22Rv1 (cell line): ENCODE measurements around the gene ELMOD3.
"Not testable (repeated sequence)": the region's sequence is repeated elsewhere in the genome, so short reads cannot be mapped to it uniquely, and the experiment has no call there.

ENCODE experiments used
- H3K27ac ChIP-seq: fragments of 450-650 bp; 2 replicates; pipeline ENCODE4 v1.5.1; 2017
- ZFX ChIP-seq: fragments of 450-650 bp; IDR thresholded peaks from 2 replicates; pipeline ENCODE4 v1.6.1; 2017; ENCODE audit warnings: antibody characterized with exemption, borderline replicate concordance
- TF ChIP-seq, protein P1 (sequence below): fragments of 450-650 bp; IDR thresholded peaks from 2 replicates; pipeline ENCODE4 v1.5.1; 2017; ENCODE audit warnings: mild to moderate bottlenecking

Gene ELMOD3

DNA sequence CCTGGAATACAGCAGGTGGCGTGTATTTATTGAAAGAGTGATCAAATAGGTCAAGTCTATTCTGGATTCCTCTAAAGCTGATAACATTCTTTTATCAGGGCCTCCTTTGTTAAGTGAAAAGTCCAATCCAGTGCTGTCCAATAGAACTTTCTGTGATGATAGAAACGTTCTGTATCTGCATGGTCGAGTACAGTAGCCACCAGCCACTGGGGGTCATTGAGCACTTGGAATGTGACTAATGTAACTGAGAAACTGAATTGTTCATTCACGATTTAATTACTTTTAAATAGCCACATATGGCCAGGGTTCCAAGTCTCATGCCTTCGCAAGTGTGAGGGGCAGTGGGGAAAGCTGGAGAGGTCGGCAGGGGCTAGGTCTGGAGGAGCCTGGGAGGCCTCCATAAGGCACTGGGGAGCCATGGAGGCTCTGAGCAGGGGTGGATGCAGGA, 84.5 kb downstream of the ELMOD3 start:
- H3K27ac ChIP-seq = no peak overlapping the region
- TF ChIP-seq, protein P1, sequence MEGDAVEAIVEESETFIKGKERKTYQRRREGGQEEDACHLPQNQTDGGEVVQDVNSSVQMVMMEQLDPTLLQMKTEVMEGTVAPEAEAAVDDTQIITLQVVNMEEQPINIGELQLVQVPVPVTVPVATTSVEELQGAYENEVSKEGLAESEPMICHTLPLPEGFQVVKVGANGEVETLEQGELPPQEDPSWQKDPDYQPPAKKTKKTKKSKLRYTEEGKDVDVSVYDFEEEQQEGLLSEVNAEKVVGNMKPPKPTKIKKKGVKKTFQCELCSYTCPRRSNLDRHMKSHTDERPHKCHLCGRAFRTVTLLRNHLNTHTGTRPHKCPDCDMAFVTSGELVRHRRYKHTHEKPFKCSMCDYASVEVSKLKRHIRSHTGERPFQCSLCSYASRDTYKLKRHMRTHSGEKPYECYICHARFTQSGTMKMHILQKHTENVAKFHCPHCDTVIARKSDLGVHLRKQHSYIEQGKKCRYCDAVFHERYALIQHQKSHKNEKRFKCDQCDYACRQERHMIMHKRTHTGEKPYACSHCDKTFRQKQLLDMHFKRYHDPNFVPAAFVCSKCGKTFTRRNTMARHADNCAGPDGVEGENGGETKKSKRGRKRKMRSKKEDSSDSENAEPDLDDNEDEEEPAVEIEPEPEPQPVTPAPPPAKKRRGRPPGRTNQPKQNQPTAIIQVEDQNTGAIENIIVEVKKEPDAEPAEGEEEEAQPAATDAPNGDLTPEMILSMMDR = no peak
- TF ChIP-seq ZFX = no peak

DNA sequence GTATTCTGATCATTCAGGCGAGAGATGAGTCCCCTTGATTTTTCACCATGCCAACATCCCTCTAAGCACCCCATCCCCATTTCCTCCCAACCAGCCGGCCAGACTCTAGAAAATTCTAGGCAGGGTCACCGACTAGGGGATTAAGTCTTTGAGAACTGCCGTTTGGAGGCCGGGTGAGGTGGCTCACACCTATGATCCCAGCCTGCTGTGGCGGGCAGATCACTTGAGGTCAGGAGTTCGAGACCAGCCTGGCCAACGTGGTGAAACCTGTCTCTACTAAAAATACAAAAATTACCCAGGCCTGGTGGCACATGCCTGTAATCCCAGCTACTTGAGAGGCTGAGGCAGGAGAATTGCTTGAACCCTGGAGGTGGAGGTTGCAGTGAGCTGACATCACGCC, 85.0 kb downstream of the ELMOD3 start:
- not testable (repeated sequence) for H3K27ac ChIP-seq

DNA sequence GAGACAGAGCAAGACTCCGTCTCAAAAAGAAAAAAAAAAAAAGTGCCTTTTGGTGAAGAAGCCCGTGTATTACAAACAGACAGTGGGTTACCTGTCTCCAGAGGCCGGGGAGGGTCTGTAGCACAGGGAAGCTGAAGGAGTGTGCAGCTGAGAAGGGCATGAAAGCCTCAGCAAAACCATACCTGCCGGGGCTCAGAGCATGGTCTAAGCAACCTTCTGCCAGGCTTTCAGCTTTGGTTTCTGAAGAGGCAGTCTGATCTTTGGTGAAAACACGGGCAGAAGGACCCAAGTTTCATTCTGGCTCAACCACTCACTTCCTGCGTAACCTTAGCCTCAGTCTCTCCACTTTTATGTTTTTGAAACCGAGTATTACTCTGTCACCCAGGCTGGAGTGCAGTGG, 85.4 kb downstream of the ELMOD3 start:
- no peak for TF ChIP-seq ZFX
- TF ChIP-seq, protein P1 = no peak
- no peak overlapping the region for H3K27ac ChIP-seq

DNA sequence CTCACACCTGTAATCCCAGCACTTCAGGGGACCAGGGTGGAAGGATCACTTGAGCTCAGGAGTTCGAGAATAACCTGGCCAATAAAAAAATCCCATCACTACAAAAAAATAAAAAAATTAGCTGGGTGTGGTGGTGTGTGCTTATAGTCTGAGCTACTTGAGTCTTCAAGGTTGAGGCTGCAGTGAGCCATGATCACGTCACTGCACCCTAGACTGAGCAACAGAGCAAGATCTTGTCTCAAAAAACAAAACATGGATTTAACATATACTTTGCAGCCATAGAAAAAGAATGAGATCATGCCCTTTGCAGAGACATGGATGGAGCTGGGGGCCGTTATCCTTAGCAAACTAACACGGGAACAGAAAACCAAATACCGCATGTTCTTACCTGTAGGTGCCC, 86.2 kb downstream of the ELMOD3 start:
- TF ChIP-seq, protein P1 = no peak
- no peak for TF ChIP-seq ZFX
- H3K27ac ChIP-seq = no peak overlapping the region
